Mesenchymal stem cell (in vitro differentiated cells and primary cell): ENCODE measurements around the gene HDHD3.

ENCODE experiments used
- DNase-seq: peaks from one replicate; pipeline ENCODE4 v3.0.0-alpha.2; 2013
- H2AFZ ChIP-seq: one replicate; pipeline ENCODE4 v1.6.1; 2013; ENCODE audit warnings: low read depth, mild to moderate bottlenecking, control low read depth, inconsistent platforms, low read length, moderate library complexity
- H2AK5ac ChIP-seq: 2 replicates; pipeline ENCODE4 v1.6.1; 2013; ENCODE audit warnings: low read length, moderate library complexity, mild to moderate bottlenecking, inconsistent platforms; ENCODE audit not compliant: severe bottlenecking
- H2BK120ac ChIP-seq: one replicate; pipeline ENCODE4 v1.6.1; 2013; ENCODE audit warnings: low read depth, mild to moderate bottlenecking, inconsistent platforms, low read length, moderate library complexity
- H2BK12ac ChIP-seq, 2 experiments: one replicate each; pipeline ENCODE4 v1.6.1; 2013; ENCODE audit warnings: inconsistent platforms in 2 of 2, low read length in 2 of 2, mild to moderate bottlenecking in 2 of 2, moderate library complexity in 2 of 2, control low read depth in 1 of 2
- H2BK15ac ChIP-seq: one replicate; pipeline ENCODE4 v1.6.1; 2013; ENCODE audit warnings: mild to moderate bottlenecking, low read depth, inconsistent platforms; ENCODE audit not compliant: poor library complexity, severe bottlenecking
- H2BK5ac ChIP-seq: 2 replicates; pipeline ENCODE4 v1.6.1; 2013; ENCODE audit warnings: low read depth, mild to moderate bottlenecking, low read length, control low read depth, inconsistent platforms; ENCODE audit not compliant: poor library complexity, severe bottlenecking
- H3K14ac ChIP-seq, 2 experiments: one replicate each; pipeline ENCODE4 v1.6.1; 2013; ENCODE audit warnings: inconsistent platforms in 2 of 2, low read length in 2 of 2, control low read depth in 1 of 2, mild to moderate bottlenecking in 1 of 2, moderate library complexity in 1 of 2
- H3K18ac ChIP-seq, 2 experiments: one replicate each; pipeline ENCODE4 v1.6.1; 2013; ENCODE audit warnings: inconsistent platforms in 2 of 2, low read length in 2 of 2, control low read depth in 1 of 2, low read depth in 1 of 2, mild to moderate bottlenecking in 1 of 2
- H3K23ac ChIP-seq, 2 experiments: one replicate each; pipeline ENCODE4 v1.6.1; 2013; ENCODE audit warnings: inconsistent platforms in 2 of 2, low read length in 2 of 2, mild to moderate bottlenecking in 2 of 2, moderate library complexity in 2 of 2, control low read depth in 1 of 2
- H3K27ac ChIP-seq: 2 replicates; pipeline ENCODE4 v1.5.1; 2013; ENCODE audit warnings: mild to moderate bottlenecking, moderate library complexity, low read length, control low read depth, inconsistent platforms; ENCODE audit not compliant: poor library complexity, severe bottlenecking
- H3K27me3 ChIP-seq, 2 experiments: 2 replicates each; pipeline versions ENCODE4 v1.6.1 to v1.7.0; 2013; ENCODE audit warnings: low read length in 2 of 2, mild to moderate bottlenecking in 2 of 2, moderate library complexity in 2 of 2, control low read depth in 1 of 2, inconsistent platforms in 1 of 2; ENCODE audit not compliant: control insufficient read depth in 1 of 2, insufficient read depth in 1 of 2
- H3K36me3 ChIP-seq, 2 experiments: 2 replicates each; pipeline versions ENCODE4 v1.6.1 to v1.7.0; 2013; ENCODE audit warnings: low read length in 2 of 2, control low read depth in 1 of 2, inconsistent platforms in 1 of 2, low read depth in 1 of 2, mild to moderate bottlenecking in 1 of 2; ENCODE audit not compliant: insufficient read depth in 2 of 2, control insufficient read depth in 1 of 2
- H3K4ac ChIP-seq, 2 experiments: one replicate each; pipeline ENCODE4 v1.6.1; 2013; ENCODE audit warnings: inconsistent platforms in 2 of 2, low read length in 2 of 2, mild to moderate bottlenecking in 2 of 2, moderate library complexity in 2 of 2, control low read depth in 1 of 2, low read depth in 1 of 2
- H3K4me1 ChIP-seq: 2 replicates; pipeline ENCODE4 v1.6.1; 2013; ENCODE audit warnings: low read depth, low read length, control low read depth; ENCODE audit not compliant: control insufficient read depth, insufficient read depth
- H3K4me2 ChIP-seq: 2 replicates; pipeline ENCODE4 v1.6.1; 2013; ENCODE audit warnings: low read length, mild to moderate bottlenecking, inconsistent platforms; ENCODE audit not compliant: poor library complexity, severe bottlenecking
- H3K4me3 ChIP-seq, 2 experiments: 2 replicates each; pipeline versions ENCODE4 v1.5.1 to v1.7.0; 2013; ENCODE audit warnings: low read length in 2 of 2, mild to moderate bottlenecking in 2 of 2, control low read depth in 1 of 2, low read depth in 1 of 2; ENCODE audit not compliant: insufficient read depth in 1 of 2
- H3K79me1 ChIP-seq: replicated peaks from 2 replicates; pipeline ENCODE4 v1.6.1; 2013; ENCODE audit warnings: mild to moderate bottlenecking, control low read depth, low read length, inconsistent platforms; ENCODE audit not compliant: poor library complexity, severe bottlenecking
- H3K9ac ChIP-seq: 2 replicates; pipeline ENCODE4 v1.7.0; 2013; ENCODE audit warnings: mild to moderate bottlenecking, low read length, moderate library complexity
- H3K9me3 ChIP-seq: 2 replicates; pipeline ENCODE4 v1.7.0; 2013; ENCODE audit warnings: mild to moderate bottlenecking, low read length; ENCODE audit not compliant: control insufficient read depth
- H4K8ac ChIP-seq: one replicate; pipeline ENCODE4 v1.6.1; 2013; ENCODE audit warnings: inconsistent platforms, mild to moderate bottlenecking, low read length, moderate library complexity
- H4K91ac ChIP-seq: one replicate; pipeline ENCODE4 v1.6.1; 2013; ENCODE audit warnings: mild to moderate bottlenecking, low read length, inconsistent platforms
- whole genome bisulfite sequencing: methylation state at CpG from one replicate; pipeline ENCODE4 v1.1.7; 2013; ENCODE audit warnings: mixed read lengths; 5-methylcytosine and 5-hydroxymethylcytosine counted together

HDHD3 gene

GRCh38 chr9:113399646-113400200 is 22.9 kb upstream of the HDHD3 start:
- Histone ChIP-seq H3K23ac (no peak overlapping the region), H2BK12ac (no peak overlapping the region), H4K8ac (no peak overlapping the region), H3K14ac (no peak overlapping the region), H2BK5ac (no peak overlapping the region), H3K4ac (no peak overlapping the region), H3K79me1 (peaks cover 32% of the 10 kb centered on the region), H2AFZ (no peak overlapping the region), H2BK15ac (no peak overlapping the region), H3K4me3 (peak overlapping the region in 1 of 2 experiments; percentile 91), H3K4me1 (peaks cover 26% of the 10 kb centered on the region), H3K4me2 (peak overlapping the region; percentile 26), H3K9me3 (no peaks in the 10 kb centered on the region), H3K36me3 (peaks cover 9 to 11% of the 10 kb centered on the region in 2 experiments), H2AK5ac (peak overlapping the region; percentile 89), H3K18ac (no peak overlapping the region), H3K27ac (no peak overlapping the region), H3K27me3 (no peaks in the 10 kb centered on the region), H4K91ac (no peak overlapping the region), H3K9ac (peak overlapping the region; percentile 85), H2BK120ac (no peak overlapping the region)
- 91% methylated on average over 3 of the region's 3 CpGs for WGBS
- no peak for DNase-seq

- Histone ChIP-seq H2BK12ac (no peak overlapping the region), H3K4me2 (no peak overlapping the region), H3K27ac (peak overlapping the region; percentile 71), H3K9me3 (no peaks in the 10 kb centered on the region), H3K9ac (peak overlapping the region; percentile 48), H2AK5ac (no peak overlapping the region), H3K23ac (no peak overlapping the region), H2BK5ac (no peak overlapping the region), H2BK15ac (no peak overlapping the region), H3K36me3 (peaks cover 11 to 14% of the 10 kb centered on the region in 2 experiments), H3K79me1 (peaks cover 34% of the 10 kb centered on the region), H2AFZ (no peak overlapping the region), H3K4me1 (peaks cover 26% of the 10 kb centered on the region), H3K18ac (no peak overlapping the region), H3K4me3 (peak overlapping the region in 1 of 2 experiments; percentile 4), H2BK120ac (no peak overlapping the region), H4K8ac (no peak overlapping the region), H3K14ac (no peak overlapping the region), H4K91ac (no peak overlapping the region), H3K27me3 (no peaks in the 10 kb centered on the region), H3K4ac (no peak overlapping the region)
- DNase-seq = peak; percentile 40
- 76% methylated on average over 5 of the region's 5 CpGs for WGBS
These were observed 22.0 kb upstream of the HDHD3 start for GRCh38 chr9:113398796-113399195.

DNA sequence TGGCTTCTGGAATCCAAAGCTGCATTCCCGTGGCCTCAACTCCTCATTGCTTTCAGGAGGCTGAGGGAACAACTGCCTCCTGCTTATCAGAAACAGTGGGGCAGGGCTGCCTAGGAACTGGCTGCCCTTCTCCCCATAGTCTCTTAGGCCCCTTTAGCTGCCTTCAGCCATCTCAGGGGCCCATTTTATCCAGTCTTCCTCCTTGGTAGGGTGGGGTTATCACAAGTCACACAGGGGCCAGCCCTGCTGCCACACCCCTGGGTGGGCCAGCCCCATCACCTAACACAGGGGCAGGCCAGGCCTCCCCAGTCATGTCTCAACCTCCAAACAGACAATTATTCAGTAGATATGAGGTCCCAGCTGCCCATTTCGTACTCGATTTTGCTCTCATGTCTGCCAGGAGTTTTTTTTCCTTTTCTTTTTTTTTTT is 20.4 kb upstream of the HDHD3 start:
- Histone ChIP-seq H3K9ac (no peak overlapping the region), H2BK5ac (no peak overlapping the region), H4K91ac (no peak overlapping the region), H3K18ac (peak overlapping the region in 1 of 2 experiments; percentile 56), H3K4ac (peak overlapping the region in 1 of 2 experiments; percentile 13), H3K27ac (no peak overlapping the region), H3K4me1 (peaks cover 26% of the 10 kb centered on the region), H3K23ac (no peak overlapping the region), H4K8ac (no peak overlapping the region), H2AFZ (no peak overlapping the region), H3K9me3 (no peaks in the 10 kb centered on the region), H3K27me3 (no peaks in the 10 kb centered on the region), H3K4me2 (no peak overlapping the region), H2BK120ac (no peak overlapping the region), H3K36me3 (peaks cover 19% of the 10 kb centered on the region in 2 experiments), H3K14ac (peak overlapping the region in 1 of 2 experiments; percentile 71), H3K4me3 (no peak overlapping the region), H2BK15ac (no peak overlapping the region), H2AK5ac (peak overlapping the region; percentile 71), H2BK12ac (peak overlapping the region in 1 of 2 experiments; percentile 73), H3K79me1 (peaks cover 34% of the 10 kb centered on the region)
- 93% methylated on average over 3 of the region's 3 CpGs for WGBS
- no peak for DNase-seq

DNA sequence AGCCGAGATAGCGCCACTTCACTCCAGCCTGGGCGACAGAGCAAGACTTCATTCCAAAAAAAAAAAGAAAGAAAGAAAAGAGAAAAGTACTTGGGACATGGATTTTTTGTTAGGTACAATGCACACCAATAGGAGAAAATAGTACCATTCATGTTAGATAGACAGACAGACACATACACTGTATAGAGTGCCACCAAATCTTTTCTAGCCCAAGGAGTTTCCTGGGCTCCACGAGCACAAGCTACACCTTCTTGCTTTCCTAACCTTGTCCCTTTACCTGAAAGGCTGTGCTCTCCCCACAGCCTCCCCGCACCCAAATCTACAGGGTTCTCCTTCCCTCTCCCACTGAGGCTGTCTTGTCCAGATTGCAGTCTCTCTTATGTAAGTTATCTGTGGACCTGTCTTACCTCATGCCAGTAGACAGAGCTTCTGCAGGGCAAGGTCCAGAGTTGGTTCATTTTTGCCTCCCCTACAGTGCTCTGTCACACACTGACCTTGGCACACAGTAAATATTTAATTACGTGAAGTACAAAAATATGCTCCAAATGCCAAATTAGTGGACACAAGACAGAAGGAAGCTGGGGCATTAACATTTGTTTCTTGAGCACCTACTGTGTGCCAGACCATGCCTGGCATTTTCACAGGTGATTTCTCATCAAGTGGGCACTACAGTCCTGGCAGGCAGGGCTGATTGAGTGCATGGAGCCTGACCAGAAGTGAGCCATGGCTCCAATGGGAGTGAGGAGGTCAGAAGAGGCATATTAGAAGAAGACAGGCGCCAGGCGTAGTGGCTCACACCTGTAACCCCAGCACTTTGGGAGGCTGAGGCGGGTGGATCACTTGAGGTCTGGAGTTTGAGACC is 18.4 kb upstream of the HDHD3 start:
- no peak overlapping the region for H4K91ac ChIP-seq
- H3K27me3 ChIP-seq = no peaks in the 10 kb centered on the region
- no peak overlapping the region for H2BK12ac ChIP-seq
- no peak overlapping the region for H3K23ac ChIP-seq
- no peak overlapping the region for H3K4me2 ChIP-seq
- H3K9me3 ChIP-seq = no peaks in the 10 kb centered on the region
- no peak overlapping the region for H2BK5ac ChIP-seq
- peaks cover 23% of the 10 kb centered on the region for H3K4me1 ChIP-seq
- no peak overlapping the region for H3K18ac ChIP-seq
- no peak overlapping the region for H3K4ac ChIP-seq
- no peak overlapping the region for H2AK5ac ChIP-seq
- peaks cover 29% of the 10 kb centered on the region for H3K79me1 ChIP-seq
- H3K9ac ChIP-seq = no peak overlapping the region
- no peak overlapping the region for H3K27ac ChIP-seq
- WGBS = 97% methylated on average over 9 of the region's 9 CpGs
- H4K8ac ChIP-seq = no peak overlapping the region
- no peak overlapping the region for H2AFZ ChIP-seq
- H3K36me3 ChIP-seq = peaks cover 38 to 39% of the 10 kb centered on the region in 2 experiments
- H2BK120ac ChIP-seq = no peak overlapping the region
- no peak overlapping the region for H3K14ac ChIP-seq
- DNase-seq = no peak
- H2BK15ac ChIP-seq = peak overlapping the region; percentile 2
- no peak overlapping the region for H3K4me3 ChIP-seq
